ENCODE results near the gene CCDC93. TPM values are rescaled to one million over a fixed set of nuclear protein-coding genes. Genes with fewer than 3 reads are reported as not detected.

Gene CCDC93
- total RNA-seq, 1 experiment from 2014 or later, result 18.7 TPM

DNA sequence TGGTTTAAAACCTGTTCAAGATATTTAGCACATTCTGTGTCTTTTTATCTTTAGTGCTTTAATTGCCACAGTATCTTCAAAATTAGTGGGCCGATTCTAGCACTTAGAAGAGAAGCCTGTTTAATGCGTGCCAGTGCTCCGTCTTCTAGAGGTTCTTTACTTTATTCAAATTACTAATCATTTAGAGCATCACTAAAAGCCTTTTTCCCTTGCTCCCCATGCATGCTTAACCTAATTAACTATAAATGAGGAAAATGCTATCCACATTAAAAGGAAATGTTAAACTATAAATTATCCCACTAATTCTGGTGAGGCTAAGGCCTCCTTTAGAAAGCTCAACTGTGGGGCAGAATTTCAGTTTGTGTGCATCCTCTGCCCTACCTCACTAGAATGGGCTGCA, 42.9 kb upstream of the CCDC93 start:
- H3K9me2 ChIP-seq (ENCODE audit: insufficient read depth), result no peaks in the 10 kb centered on the region
- ChIA-PET CTCF (interaction anchor here (2.5 kb wide), 1 partner anchor 10 kb away, joined by 12 read pairs; no protein-coding TSS in a partner anchor), POLR2A (no interaction called here), RAD21 (ENCODE audit: low non-redundant PET in 1 of 2, low total read pairs in 2 of 2, uncharacterized antibody in 2 of 2, unreplicated experiment in 2 of 2) (no interaction called here)
- no peak overlapping the region for H3K9ac ChIP-seq (ENCODE audit: low read length)
- no TSS peak for BruUV-seq (replicated peaks)
- H3K79me2 ChIP-seq (ENCODE audit: insufficient read depth, low read length), result no peaks in the 10 kb centered on the region
- DNase-seq (ENCODE audit: low read depth, low spot score) (no peak), ATAC-seq (no peak)
- H4K20me1 ChIP-seq (ENCODE audit: insufficient read depth), result no peaks in the 10 kb centered on the region
- intact Hi-C loops (cut with micrococcal nuclease), result no loop called here
- no peaks in the 10 kb centered on the region for H3K27me3 ChIP-seq (ENCODE audit: insufficient read depth, low read length)
- H3K27ac ChIP-seq (ENCODE audit: low read depth, low read length), result no peak overlapping the region
- no peak overlapping the region for H3K4me3 ChIP-seq (replicated peaks in 1 of 2; ENCODE audit: low read depth in 1 of 2, low read length in 2 of 2)
- TF ChIP-seq POLR2A (IDR thresholded peaks at IDR 0.05; ENCODE audit: borderline replicate concordance, extremely low read depth, insufficient read depth, insufficient read length), result no peak
- no peak for TF ChIP-seq SP1 (IDR thresholded peaks at IDR 0.05; ENCODE audit: low read depth)
- TF ChIP-seq POLR2AphosphoS5 (IDR thresholded peaks at IDR 0.05; ENCODE audit: low read depth, low read length), result no peak
- TF ChIP-seq FOSL1 (IDR thresholded peaks at IDR 0.05; ENCODE audit: low read depth), result no peak
- no peak for TF ChIP-seq SRF (IDR thresholded peaks at IDR 0.05; ENCODE audit: low read depth)
- no peak for TF ChIP-seq MAX (IDR thresholded peaks at IDR 0.05)
- H3K4me1 ChIP-seq (ENCODE audit: control insufficient read depth in 1 of 2, insufficient read depth in 2 of 2, low read length in 2 of 2), result no peaks in the 10 kb centered on the region
- H3K4me2 ChIP-seq (ENCODE audit: low read length), result no peak overlapping the region
- H2AFZ ChIP-seq (ENCODE audit: low read depth, low read length, poor library complexity, severe bottlenecking), result no peak overlapping the region
- no peaks in the 10 kb centered on the region for H3K9me3 ChIP-seq (ENCODE audit: control insufficient read depth in 1 of 2, insufficient read depth in 1 of 2, low read depth in 1 of 2, low read length in 2 of 2)
- H3K36me3 ChIP-seq (ENCODE audit: control insufficient read depth in 1 of 2, insufficient read depth in 2 of 2, low read length in 2 of 2), result no peaks in the 10 kb centered on the region

DNA sequence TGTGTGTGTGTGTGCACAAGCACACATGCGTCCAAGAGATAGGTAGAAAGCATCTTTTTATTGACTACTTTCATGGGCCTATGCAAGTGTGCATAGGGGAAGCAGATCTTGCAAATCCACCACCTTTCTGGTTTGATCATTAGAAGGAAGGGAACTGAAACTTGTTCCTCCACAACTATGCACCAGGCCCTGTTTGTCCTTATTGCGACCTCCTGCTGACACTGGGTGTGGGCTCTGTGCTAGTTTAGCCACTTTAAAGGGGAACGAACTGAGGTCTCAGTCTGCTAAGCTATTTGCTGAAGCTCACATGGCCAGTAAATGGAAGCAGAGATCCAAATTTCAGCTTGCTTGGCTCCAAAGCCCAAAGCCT, 42.3 kb upstream of the CCDC93 start:
- POLR2A ChIA-PET, result no interaction called here
- Histone ChIP-seq H3K4me1 (ENCODE audit: control insufficient read depth in 1 of 2, insufficient read depth in 2 of 2, low read length in 2 of 2) (no peaks in the 10 kb centered on the region), H3K36me3 (ENCODE audit: control insufficient read depth in 1 of 2, insufficient read depth in 2 of 2, low read length in 2 of 2) (no peaks in the 10 kb centered on the region), H3K9me3 (ENCODE audit: control insufficient read depth in 1 of 2, insufficient read depth in 1 of 2, low read depth in 1 of 2, low read length in 2 of 2) (no peaks in the 10 kb centered on the region), H3K4me2 (ENCODE audit: low read length) (no peak overlapping the region), H4K20me1 (ENCODE audit: insufficient read depth) (no peaks in the 10 kb centered on the region), H3K9me2 (ENCODE audit: insufficient read depth) (no peaks in the 10 kb centered on the region), H3K79me2 (ENCODE audit: insufficient read depth, low read length) (no peaks in the 10 kb centered on the region), H3K4me3 (replicated peaks in 1 of 2; ENCODE audit: low read depth in 1 of 2, low read length in 2 of 2) (no peak overlapping the region), H2AFZ (ENCODE audit: low read depth, low read length, poor library complexity, severe bottlenecking) (no peak overlapping the region), H3K9ac (ENCODE audit: low read length) (no peak overlapping the region), H3K27me3 (ENCODE audit: insufficient read depth, low read length) (no peaks in the 10 kb centered on the region), H3K27ac (ENCODE audit: low read depth, low read length) (no peak overlapping the region)
- CTCF ChIA-PET, result interaction anchor here (2.5 kb wide), 1 partner anchor 10 kb away, joined by 12 read pairs; no protein-coding TSS in a partner anchor
- RAD21 ChIA-PET (ENCODE audit: low non-redundant PET in 1 of 2, low total read pairs in 2 of 2, uncharacterized antibody in 2 of 2, unreplicated experiment in 2 of 2), result no interaction called here
- DNase-seq (ENCODE audit: low read depth, low spot score) (no peak), ATAC-seq (no peak)
- TF ChIP-seq SRF (IDR thresholded peaks at IDR 0.05; ENCODE audit: low read depth), result no peak
- no peak for TF ChIP-seq POLR2A (IDR thresholded peaks at IDR 0.05; ENCODE audit: borderline replicate concordance, extremely low read depth, insufficient read depth, insufficient read length)
- TF ChIP-seq TCF7L2 (IDR thresholded peaks at IDR 0.05; ENCODE audit: borderline replicate concordance, extremely low read depth, insufficient read depth, insufficient read length), result no peak
- BruUV-seq (replicated peaks), result no TSS peak
- intact Hi-C loops (cut with micrococcal nuclease), result no loop called here
